CD14-positive monocyte (primary cell): ENCODE results near the gene HS6ST1. TPM values are rescaled to one million over a fixed set of nuclear protein-coding genes. Genes with fewer than 3 reads are reported as not detected.

Source experiments
- DNase-seq, 3 donors: peaks; one replicate each; pipeline ENCODE4 v3.0.0-alpha.2; 2011 to 2022
- H2AFZ ChIP-seq: 2 replicates; pipeline ENCODE4 v1.6.0; 2012; ENCODE audit warnings: mild to moderate bottlenecking, low read depth, low read length, inconsistent platforms; ENCODE audit not compliant: insufficient read depth, poor library complexity, severe bottlenecking
- H3K27ac ChIP-seq, 2 donors: 1 replicate in 1 of 2; 2 replicates in 1 of 2; pipeline ENCODE4 v1.5.1; 2012 to 2013; ENCODE audit warnings: low read length in 2 of 2, control low read depth in 1 of 2, inconsistent platforms in 1 of 2, low read depth in 1 of 2, mild to moderate bottlenecking in 1 of 2
- H3K27me3 ChIP-seq, 2 donors: one replicate each; pipeline versions ENCODE4 v1.6.0 to v1.6.1; 2011 to 2013; ENCODE audit warnings: low read length in 2 of 2; ENCODE audit not compliant: control insufficient read depth in 2 of 2, insufficient read depth in 2 of 2
- H3K36me3 ChIP-seq, 2 donors: replicated peaks in 1 of 2; 1 replicate in 1 of 2; 2 replicates in 1 of 2; pipeline versions ENCODE4 v1.5.1 to v1.6.1; 2012 to 2013; ENCODE audit warnings: low read length in 2 of 2, control low read depth in 1 of 2, inconsistent platforms in 1 of 2, mild to moderate bottlenecking in 1 of 2; ENCODE audit not compliant: insufficient read depth in 2 of 2, control insufficient read depth in 1 of 2
- H3K4me1 ChIP-seq, 2 donors: 1 replicate in 1 of 2; 2 replicates in 1 of 2; pipeline versions ENCODE4 v1.5.1 to v1.6.1; 2012 to 2013; ENCODE audit warnings: low read length in 2 of 2, control low read depth in 1 of 2, inconsistent platforms in 1 of 2, mild to moderate bottlenecking in 1 of 2, moderate library complexity in 1 of 2; ENCODE audit not compliant: insufficient read depth in 2 of 2, control insufficient read depth in 1 of 2
- H3K4me2 ChIP-seq: replicated peaks from 2 replicates; pipeline ENCODE3; 2012; ENCODE audit warnings: low read length, moderate library complexity, mild to moderate bottlenecking; ENCODE audit not compliant: poor library complexity, severe bottlenecking; ENCODE audit errors: extremely low read depth
- H3K4me3 ChIP-seq, 3 experiments: fragments of 200-600 bp in 1 of 3; sonication (generic) in 1 of 3; replicated peaks in 1 of 3; 1 replicate in 2 of 3; 2 replicates in 1 of 3; pipeline ENCODE4 v1.5.1; 2011 to 2013; ENCODE audit warnings: low read length in 3 of 3, mild to moderate bottlenecking in 3 of 3, control low read depth in 2 of 3, low read depth in 2 of 3, inconsistent platforms in 1 of 3, moderate library complexity in 1 of 3
- H3K79me2 ChIP-seq: 2 replicates; pipeline ENCODE4 v1.6.0; 2012; ENCODE audit warnings: mild to moderate bottlenecking, control low read depth, inconsistent platforms, low read length, moderate library complexity; ENCODE audit not compliant: insufficient read depth
- H3K9ac ChIP-seq: 2 replicates; pipeline ENCODE4 v1.6.0; 2017; ENCODE audit warnings: low read length, mild to moderate bottlenecking; ENCODE audit not compliant: insufficient read depth, poor library complexity, severe bottlenecking
- H3K9me3 ChIP-seq, 2 donors: replicated peaks in 1 of 2; 1 replicate in 1 of 2; 2 replicates in 1 of 2; pipeline versions ENCODE4 v1.5.1 to v1.6.1; 2012 to 2013; ENCODE audit warnings: low read length in 2 of 2, control low read depth in 1 of 2; ENCODE audit not compliant: control insufficient read depth in 1 of 2, insufficient read depth in 1 of 2
- H4K20me1 ChIP-seq: 2 replicates; pipeline ENCODE4 v1.6.0; 2012; ENCODE audit warnings: mild to moderate bottlenecking, low read length, control low read depth, moderate library complexity; ENCODE audit not compliant: insufficient read depth
- H3K27ac Mint-ChIP-seq, 7 donors: one replicate each; pipeline ENCODE4 v1.8.0; 2020; ENCODE audit warnings: mild to moderate bottlenecking in 7 of 7, mixed read lengths in 7 of 7, moderate library complexity in 6 of 7, inconsistent platforms in 2 of 7
- H3K27me3 Mint-ChIP-seq, 3 donors: one replicate each; pipeline ENCODE4 v1.8.0; 2021 to 2022; ENCODE audit warnings: low read depth in 3 of 3, mild to moderate bottlenecking in 3 of 3, mixed read lengths in 3 of 3, moderate library complexity in 3 of 3, inconsistent platforms in 1 of 3
- H3K36me3 Mint-ChIP-seq, 2 donors: one replicate each; pipeline ENCODE4 v1.8.0; 2020; ENCODE audit warnings: mixed read lengths in 2 of 2, inconsistent platforms in 1 of 2, mild to moderate bottlenecking in 1 of 2
- H3K4me1 Mint-ChIP-seq: one replicate; pipeline ENCODE4 v1.8.0; 2020; ENCODE audit warnings: mild to moderate bottlenecking, mixed read lengths
- H3K4me3 Mint-ChIP-seq, 2 donors: one replicate each; pipeline ENCODE4 v1.8.0; 2020; ENCODE audit warnings: mild to moderate bottlenecking in 2 of 2, mixed read lengths in 2 of 2, moderate library complexity in 1 of 2
- H3K9me3 Mint-ChIP-seq, 7 donors: one replicate each; pipeline ENCODE4 v1.8.0; 2020 to 2022; ENCODE audit warnings: mixed read lengths in 7 of 7, mild to moderate bottlenecking in 6 of 7, moderate library complexity in 6 of 7, inconsistent platforms in 2 of 7
- WGBS: methylation state at CpG from one replicate; pipeline ENCODE4 v1.1.5; 2013; ENCODE audit warnings: missing lambda C conversion rate; ENCODE audit not compliant: insufficient coverage; 5-methylcytosine and 5-hydroxymethylcytosine counted together
- intact Hi-C, 2 donors: fragments of 100-400 bp; cut with micrococcal nuclease; formaldehyde crosslinking; loops; one replicate each; pipeline versions ENCODE4 v1.15.0 to v1.15.1; 2023
- polyA plus RNA-seq, 3 donors: library from polyadenylated mRNA; depleted of rRNA in 1 of 3; unstranded in 2 of 3; stranded (reverse) in 1 of 3; fragments of 300-500 nt in 2 of 3; fragments of >200 nt in 1 of 3; fragmentation: Illumina TruSeq in 2 of 3; gene quantifications; 1 replicate in 2 of 3; 2 replicates in 1 of 3; pipeline ENCODE4 v1.2.3, GENCODE V29; 2012 to 2021
- TF ChIP-seq, protein P1 (sequence below): fragments of 200-600 bp; IDR thresholded peaks from one replicate; pipeline ENCODE4 v1.8.0; 2022; ENCODE audit warnings: antibody characterized with exemption, mild to moderate bottlenecking

HS6ST1 gene
- polyA plus RNA-seq, 3 donors: 2.9 to 5.4 (median 4.0) TPM

- no peak overlapping the region for H3K4me3 ChIP-seq
- no peaks in the 10 kb centered on the region for H4K20me1 ChIP-seq
- H3K9me3 ChIP-seq: no peaks in the 10 kb centered on the region
- no peaks in the 10 kb centered on the region for H3K27me3 ChIP-seq
- H3K79me2 ChIP-seq: no peaks in the 10 kb centered on the region
- H3K4me2 ChIP-seq: no peak overlapping the region
- WGBS: 90% methylated on average over 14 of the region's 16 CpGs
- H2AFZ ChIP-seq: no peak overlapping the region
- H3K9ac ChIP-seq: no peak overlapping the region
- Mint-ChIP-seq H3K36me3 (no peaks in the 10 kb centered on the region), H3K9me3 (peaks cover 0 to 5% (median 4%) of the 10 kb centered on the region in 7 donors), H3K27me3 (peaks cover 0 to 3% (median 2%) of the 10 kb centered on the region in 3 donors), H3K27ac (no peak overlapping the region), H3K4me3 (no peak overlapping the region), H3K4me1 (no peaks in the 10 kb centered on the region)
- H3K4me1 ChIP-seq: no peaks in the 10 kb centered on the region
- intact Hi-C loops: no loop called here
- no peak overlapping the region for H3K27ac ChIP-seq
- no peak for DNase-seq
- no peaks in the 10 kb centered on the region for H3K36me3 ChIP-seq
- TF ChIP-seq, protein P1, sequence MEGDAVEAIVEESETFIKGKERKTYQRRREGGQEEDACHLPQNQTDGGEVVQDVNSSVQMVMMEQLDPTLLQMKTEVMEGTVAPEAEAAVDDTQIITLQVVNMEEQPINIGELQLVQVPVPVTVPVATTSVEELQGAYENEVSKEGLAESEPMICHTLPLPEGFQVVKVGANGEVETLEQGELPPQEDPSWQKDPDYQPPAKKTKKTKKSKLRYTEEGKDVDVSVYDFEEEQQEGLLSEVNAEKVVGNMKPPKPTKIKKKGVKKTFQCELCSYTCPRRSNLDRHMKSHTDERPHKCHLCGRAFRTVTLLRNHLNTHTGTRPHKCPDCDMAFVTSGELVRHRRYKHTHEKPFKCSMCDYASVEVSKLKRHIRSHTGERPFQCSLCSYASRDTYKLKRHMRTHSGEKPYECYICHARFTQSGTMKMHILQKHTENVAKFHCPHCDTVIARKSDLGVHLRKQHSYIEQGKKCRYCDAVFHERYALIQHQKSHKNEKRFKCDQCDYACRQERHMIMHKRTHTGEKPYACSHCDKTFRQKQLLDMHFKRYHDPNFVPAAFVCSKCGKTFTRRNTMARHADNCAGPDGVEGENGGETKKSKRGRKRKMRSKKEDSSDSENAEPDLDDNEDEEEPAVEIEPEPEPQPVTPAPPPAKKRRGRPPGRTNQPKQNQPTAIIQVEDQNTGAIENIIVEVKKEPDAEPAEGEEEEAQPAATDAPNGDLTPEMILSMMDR: no peak
Measured at GRCh38 chr2:128358941-128359731, 40.5 kb upstream of the HS6ST1 start.

DNA sequence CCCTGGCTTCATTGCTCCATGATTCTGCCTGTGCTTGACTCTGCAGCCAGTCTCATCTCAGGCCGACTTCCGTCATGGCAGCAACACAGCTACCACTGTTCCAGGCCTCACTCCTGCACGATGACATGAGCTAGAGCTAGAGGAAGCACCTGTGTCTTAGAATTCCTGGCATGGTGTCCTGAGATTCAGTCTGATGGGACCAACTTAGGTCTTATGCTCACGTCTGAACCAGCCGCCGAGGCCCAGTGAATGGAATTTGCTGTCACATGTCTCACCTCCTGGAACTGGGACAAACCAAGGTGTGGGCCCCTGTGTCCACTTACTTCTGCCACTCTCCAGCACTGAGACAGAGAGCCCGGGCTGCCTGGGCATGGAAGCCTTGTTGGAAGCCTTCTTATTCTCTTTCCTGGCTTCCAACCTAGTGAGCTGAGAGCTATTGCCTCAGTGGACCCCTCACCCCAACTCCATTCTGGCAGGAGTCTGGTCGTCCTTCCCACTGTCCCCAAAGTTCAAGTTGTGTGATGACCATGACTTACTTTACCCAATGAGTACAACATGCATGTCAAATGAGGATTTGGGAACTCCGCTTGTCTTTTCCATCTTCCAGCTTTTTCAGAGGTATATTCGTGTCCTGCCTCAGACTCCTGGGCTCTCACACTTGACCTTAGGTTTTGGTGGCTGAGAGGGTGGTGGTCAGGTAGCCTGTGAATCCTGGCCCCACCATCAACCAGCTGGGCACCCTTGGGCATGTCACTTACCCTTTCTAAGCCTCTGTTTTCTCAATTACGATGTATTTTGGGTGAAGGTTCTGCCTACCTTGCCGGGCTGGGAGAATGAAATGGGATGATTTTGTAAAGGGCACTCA lies 39.1 kb upstream of the HS6ST1 start:
- WGBS: 92% methylated on average over 9 of the region's 12 CpGs
- H3K27ac Mint-ChIP-seq: no peak overlapping the region
- Histone ChIP-seq H4K20me1 (no peaks in the 10 kb centered on the region), H3K4me1 (no peaks in the 10 kb centered on the region), H3K36me3 (no peaks in the 10 kb centered on the region), H3K27ac (no peak overlapping the region), H3K4me3 (no peak overlapping the region), H3K79me2 (no peaks in the 10 kb centered on the region), H3K9ac (no peak overlapping the region), H3K27me3 (no peaks in the 10 kb centered on the region), H2AFZ (no peak overlapping the region), H3K4me2 (no peak overlapping the region), H3K9me3 (no peaks in the 10 kb centered on the region)
- no peaks in the 10 kb centered on the region for H3K36me3 Mint-ChIP-seq
- no peaks in the 10 kb centered on the region for H3K4me1 Mint-ChIP-seq
- H3K4me3 Mint-ChIP-seq: no peak overlapping the region
- no peak for DNase-seq
- TF ChIP-seq, protein P1: no peak
- peaks cover 0 to 3% (median 0%) of the 10 kb centered on the region in 3 donors for H3K27me3 Mint-ChIP-seq
- intact Hi-C loops: no loop called here
- H3K9me3 Mint-ChIP-seq: peaks cover 3 to 12% (median 11%) of the 10 kb centered on the region in 7 donors
